ENCODE data around the gene YTHDF1.

DNA sequence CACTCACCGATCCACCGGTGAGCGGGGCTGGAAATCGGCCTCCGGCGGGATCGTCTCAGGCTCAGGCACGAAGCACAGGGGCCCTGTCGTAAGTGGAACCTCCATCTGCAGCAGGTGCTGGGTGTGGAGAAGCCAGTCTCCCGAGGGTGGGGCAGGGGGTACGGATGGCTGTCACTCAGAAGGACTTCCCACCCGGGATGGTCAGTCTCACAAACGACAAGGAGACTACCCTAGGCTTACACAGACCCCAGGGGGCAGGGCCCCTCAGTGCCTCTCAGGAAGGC, 27.8 kb downstream of the YTHDF1 start:
- no peak for TF ChIP-seq CTCF (IDR thresholded peaks at IDR 0.05; ENCODE audit: poor library complexity)
- TF ChIP-seq EZH2 (IDR thresholded peaks at IDR 0.05; ENCODE audit: borderline replicate concordance): no peak
- no peak for TF ChIP-seq EZH2phosphoT487 (IDR thresholded peaks at IDR 0.05; ENCODE audit: low read depth, severe bottlenecking, unreplicated experiment)

Data from hepatocyte (in vitro differentiated cells).